NK-92 (cell line): Measurements from ENCODE around the gene PSTPIP1.

Source experiments
- DNase-seq: peaks from one replicate; lab custom pipeline; 2025; ENCODE audit not compliant: unreplicated experiment; lab: John Stamatoyannopoulos, UW

PSTPIP1 gene

DNA sequence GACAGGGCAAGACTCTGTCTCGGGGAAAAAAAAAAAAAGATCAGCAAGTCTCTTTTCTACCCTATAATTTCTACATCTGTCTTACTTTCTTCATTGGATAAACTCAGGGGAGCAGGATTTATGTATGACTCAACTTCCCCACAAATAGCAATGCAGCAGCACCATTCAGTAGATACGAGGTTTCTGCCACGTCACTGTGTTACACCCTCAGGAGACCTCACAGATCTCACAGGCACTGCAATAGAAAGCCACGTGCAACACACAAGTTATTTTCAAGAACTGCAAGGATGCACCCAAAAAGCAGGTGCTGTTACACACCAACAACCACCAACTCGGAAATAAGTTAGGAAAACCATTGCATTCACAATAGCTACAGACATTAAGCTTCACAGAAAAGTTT is 45.7 kb downstream of the PSTPIP1 start:
- no peak for DNase-seq

DNA sequence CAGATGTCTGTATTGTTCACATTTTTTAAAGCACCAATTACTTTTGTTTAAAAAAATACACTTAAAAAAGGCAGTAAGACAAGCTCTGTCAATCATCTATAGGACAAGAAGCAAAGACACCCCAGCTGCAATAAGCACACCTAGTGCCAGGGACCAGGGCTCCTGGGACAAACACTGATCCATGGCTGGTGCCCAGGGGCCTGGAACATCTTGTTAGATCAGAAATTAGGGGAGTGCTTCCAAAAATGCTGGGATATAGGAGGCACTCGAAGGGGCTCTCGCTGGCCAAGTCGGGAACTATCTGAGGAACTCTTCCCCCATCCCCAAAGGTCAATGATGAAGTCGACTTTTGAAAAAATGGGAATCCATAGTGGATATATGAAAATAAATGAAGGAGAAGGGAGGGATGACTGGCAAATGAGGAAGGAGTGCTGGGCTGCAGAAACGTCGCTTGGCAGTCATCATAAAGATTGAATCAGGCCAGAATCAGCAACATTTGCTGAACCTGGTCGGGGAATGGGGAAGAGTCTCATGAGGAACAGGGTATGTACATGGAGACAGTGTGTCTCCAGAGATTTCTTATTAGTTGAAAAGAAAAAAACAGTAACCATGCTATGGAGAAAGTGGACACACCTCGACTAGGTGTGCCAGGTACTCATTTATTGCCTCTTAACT is 47.5 kb downstream of the PSTPIP1 start:
- DNase-seq: no peak

DNA sequence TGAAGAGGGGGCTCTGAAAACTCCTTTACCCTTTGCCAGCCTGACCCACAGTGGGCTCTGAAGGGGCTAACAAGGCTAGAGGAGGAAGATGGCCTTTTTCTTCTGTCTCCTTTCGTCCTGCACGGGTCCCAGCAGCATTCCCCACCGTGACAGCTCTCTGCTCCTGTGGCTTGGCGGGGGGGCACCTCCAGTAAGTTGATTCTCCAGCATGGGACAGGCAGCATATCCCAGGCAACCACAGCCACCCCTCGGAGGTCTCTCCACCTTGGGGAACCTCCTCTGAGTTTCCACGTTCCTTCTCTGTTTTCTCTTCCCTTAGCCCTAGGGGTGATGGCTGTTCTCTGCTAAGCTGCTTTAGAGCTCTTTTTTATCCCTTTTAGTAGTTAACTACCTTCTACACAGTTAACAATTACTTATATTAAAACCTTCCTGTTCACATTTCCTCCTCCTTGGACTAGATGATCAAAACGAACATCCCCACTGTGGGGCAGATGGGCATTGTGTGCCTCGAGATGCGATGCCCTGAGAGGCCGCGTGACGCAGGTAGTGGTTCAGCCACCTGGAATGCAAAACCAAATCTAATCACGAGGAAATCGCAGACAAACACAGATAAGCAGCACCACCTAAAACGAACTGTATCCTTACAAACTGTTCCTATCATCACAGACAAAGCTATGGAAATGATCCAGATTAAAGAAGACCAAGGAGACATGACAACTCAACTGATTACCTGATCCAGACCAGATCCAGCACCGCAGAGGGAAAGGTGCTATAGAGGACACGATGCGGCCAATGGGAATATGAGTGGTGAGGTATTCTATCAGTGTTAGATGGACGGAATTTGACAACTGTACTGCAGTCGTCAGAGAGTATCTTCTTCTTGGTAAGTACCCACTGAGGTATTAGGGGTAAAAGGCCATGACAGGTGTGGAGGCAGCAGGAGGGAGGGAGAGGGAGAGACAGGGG is 48.3 kb downstream of the PSTPIP1 start:
- no peak for DNase-seq

DNA sequence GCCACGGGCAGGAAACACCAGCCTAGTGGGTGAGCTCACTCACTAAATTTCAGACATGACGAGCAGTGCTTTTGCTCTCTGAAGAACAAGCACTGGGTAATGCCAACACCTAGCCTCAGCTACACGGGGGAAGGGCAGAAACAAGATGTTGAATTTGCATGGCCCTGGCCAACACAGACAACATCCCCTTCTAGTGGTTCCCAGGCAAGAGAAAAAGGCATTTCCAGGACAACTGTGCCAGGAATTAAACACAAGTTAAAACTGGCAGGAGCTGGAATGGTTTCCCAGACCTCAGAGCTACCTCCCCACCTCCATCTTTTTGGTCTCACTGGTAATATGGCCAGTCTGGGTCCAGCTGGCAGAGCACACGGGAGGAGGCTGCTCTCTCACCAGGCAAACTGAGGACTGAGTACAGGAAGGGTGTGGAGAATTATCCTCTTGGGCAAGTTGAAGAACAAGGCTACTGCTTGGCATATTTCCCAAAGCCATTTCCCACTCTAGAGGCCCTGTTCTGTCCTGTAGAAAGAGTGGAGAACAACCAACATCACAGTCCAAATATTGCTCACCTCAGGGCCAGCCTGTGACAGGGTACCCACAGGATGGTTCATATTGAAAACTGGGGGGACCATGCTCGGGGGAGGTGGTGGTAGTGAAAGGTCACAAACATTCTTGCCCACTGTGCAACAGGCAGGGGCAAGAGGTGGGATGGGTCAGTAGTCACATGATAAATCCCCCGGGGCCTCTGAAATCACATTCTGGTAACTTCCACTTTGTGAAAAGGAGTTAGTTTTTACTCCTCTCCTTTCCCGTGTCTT is 49.5 kb downstream of the PSTPIP1 start:
- no peak for DNase-seq

DNA sequence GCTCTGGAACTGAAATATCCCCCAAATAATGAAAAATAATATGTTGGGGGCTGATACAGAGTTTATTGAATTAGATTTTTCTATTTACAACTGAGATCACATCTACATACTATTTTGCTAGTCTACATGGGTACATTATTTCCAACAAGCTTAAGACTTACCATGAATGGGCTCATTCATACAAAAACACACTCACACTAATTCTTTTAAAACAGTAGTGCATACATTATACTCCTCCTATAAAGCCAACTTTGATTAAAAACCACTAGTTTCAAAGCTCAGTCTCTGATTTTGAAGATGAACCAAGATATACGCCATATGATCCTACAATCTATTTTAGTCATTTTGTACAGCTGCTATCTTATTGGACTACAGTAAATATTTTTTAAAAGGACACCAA is 51.1 kb downstream of the PSTPIP1 start:
- DNase-seq: no peak

DNA sequence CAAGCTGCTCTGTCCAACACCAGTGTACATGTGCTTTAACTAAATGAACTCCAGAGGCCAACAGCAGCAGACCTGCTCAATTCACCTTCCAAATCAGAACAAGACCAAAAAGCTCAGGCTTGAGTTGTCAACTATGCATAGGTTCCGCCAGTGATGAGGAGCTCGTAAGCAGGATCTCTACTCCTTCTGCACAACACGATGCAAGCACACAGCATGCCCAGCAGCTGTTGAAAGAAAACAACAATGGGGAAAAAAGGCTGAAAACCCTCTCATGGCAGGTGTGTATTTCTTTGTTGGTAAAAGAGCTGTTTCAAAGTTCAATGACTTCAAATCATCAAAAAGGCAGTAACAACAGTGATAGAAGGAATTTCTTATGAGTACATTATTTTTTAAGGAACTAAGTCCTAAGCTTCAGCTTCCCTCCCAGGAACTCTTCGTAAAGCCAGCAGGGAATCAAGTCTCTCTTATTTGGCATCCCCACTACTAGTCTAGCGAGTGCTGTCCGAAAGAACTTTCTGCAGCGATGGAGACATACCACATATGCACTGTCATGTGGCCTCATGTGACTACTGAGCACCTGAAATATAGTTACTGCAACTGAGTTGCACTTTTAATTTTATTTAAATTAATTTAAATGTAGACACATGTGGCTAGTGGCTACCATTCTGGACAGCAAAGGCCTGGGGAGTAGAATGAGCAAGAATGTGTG is 51.9 kb downstream of the PSTPIP1 start:
- no peak for DNase-seq

DNA sequence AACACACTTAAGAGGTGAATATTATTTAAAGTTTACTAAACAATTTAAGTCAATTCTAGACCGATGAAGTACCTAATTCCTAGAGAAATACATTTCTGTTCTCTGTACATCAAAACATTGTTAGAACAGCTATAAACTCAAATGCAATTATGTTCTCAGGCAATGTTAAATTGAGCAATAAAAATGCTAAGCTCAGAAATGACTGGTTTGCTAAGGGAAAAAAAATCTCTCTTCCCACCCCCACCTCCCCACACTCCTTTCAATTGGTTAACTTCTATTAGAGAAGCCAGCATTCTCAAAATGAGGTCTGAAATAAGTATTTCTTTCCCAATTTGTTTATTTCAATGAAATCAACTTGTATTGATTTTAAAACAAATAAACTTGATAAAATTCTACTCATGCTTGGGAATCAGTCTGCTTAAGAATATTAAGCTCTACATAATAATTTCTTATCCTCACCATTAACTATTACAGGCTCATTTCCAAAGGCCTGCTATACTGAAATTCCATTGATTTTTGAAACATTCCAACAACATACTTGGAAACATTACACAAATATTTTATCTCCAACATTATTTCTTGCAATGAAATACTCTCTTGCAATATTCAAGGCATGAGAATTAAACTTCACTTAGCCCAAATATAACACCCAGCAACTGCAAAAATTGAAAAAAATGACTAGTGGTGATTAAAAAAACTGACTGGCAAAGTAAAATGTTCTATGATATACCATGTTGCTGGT is 53.4 kb downstream of the PSTPIP1 start:
- no peak for DNase-seq

DNA sequence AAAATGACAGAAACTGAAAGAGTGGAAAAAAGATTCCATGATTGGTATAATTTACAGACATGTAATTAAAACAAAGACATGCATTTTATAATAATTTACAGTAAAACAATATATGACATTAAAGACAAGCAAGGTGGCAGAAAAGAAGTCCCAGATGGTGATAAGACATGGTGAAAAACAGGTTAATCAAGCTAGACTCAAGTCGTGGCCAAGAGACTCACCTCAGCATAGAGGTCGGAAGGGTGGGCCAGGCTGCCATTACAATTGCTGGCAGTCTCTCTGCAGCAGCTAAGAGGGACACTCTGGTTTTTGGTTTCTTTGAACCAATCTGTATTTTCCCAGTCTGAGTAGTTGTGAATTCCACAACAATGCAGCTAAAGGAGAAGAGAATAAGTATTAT is 57.6 kb downstream of the PSTPIP1 start:
- DNase-seq: no peak

DNA sequence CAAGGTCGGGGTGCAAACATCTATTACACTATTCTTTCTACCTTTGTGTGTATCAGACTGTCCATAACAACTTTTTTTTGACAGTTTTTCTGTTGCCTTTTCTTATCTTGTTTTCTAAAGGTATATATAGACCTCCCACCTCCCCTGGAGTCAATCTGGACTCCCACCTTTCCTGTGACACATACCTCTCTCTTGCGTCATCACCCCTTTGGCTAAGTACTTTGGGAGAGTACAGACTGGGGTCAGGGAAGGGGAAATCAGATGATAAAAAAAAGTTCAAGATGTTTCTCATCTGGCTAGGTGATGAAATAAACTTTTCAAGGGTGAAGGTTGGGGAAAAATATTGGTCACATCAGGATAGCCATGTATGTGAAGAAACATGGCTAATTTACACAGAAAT is 58.8 kb downstream of the PSTPIP1 start:
- DNase-seq: no peak

DNA sequence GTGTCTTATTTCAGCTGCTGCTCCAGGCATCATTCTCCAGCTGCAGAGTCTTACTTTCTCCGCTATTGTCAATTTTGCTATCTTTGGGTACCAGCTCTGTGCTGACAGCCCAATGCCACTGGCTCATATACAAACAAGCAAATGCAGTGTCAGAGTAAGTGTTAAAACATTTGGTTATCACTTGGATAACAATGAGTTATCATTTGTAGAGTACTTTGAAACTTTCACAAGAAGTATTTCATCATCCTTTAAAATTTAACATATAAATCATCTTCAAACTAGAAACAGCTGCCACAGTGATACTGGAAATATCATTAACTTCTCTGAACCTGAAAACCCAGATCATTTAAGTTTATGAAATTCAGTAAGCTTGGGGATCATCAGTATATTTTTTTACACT is 62.1 kb downstream of the PSTPIP1 start:
- no peak for DNase-seq

DNA sequence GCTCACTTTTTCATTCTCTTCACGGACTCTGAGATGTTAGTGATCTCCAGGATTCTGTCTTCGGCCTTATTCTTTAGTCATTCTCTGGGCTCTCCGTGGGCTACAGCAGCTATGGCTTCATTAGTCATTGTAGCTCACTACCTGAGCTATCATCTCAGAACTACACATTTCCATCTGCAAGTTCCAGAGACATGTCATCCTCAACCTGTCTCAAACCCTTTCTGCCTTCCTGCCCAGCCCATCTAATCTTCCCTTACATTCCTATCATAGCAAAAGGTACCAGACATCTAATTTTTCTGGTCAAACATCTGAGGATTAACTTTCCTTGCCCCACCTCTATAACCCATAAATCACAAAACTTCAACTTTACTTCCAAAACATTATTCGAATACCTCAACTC is 62.8 kb downstream of the PSTPIP1 start:
- DNase-seq: no peak

DNA sequence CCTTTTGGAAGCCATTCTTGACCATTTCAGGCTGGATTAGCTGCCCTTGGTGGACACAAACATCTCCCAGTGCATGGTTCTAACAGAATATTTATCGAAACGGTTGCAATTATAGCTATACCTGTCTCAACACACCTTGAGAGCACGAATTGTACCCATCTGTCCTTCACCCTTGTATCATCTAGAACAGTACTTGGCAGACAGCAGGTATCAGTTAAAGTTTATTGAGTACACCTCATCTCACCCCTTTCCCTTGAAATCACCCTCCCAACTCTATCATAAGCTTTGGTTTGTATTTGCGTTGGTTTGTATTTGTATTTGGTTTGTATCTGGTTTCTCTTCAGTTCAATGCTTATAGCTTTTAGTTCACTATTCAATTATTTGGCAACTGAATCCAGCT is 63.5 kb downstream of the PSTPIP1 start:
- no peak for DNase-seq

DNA sequence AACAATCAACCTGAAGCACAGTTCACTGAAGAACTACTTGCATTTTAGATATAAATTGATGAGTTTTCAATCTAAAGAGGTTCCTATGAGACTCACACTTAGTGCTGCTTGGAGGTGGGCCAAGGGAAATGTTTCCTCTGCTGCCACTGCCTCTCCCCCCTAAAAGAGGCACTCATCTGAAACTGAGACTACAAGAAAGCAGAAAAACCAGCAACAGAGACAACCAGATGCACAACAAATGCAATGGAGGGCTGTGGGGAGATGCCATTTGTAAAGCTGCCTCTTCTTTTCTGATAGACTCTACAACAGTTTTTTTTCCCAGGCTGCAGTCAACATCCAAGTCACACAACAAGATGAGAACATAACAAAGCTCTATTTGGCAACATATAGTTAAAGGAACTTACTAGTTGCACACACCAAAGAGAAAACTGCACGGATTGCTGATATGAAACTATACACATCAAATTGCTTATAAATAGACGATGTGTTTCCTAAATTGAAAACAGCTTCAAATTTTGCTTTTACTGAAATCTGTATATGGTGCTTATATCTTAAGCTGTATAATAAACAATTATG is 64.9 kb downstream of the PSTPIP1 start:
- no peak for DNase-seq

DNA sequence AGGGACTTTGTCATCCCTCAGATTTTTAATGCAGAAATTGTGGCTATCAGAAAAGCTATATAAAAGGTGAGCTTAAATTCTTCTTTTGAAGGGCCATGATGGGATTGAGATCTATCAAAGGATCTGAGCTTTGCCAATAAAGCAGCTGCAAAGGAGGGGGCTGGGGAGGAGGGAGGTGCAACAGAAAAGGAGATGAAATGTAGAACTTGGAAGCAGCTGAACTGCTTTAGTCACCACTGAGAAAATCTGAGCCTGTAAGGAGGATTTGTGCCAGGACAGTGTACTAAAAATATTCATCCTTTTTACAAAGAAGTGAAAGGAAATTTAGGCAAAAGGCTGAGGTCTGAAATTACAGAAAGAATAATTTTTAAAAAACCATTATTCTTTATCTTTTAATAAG is 65.6 kb downstream of the PSTPIP1 start:
- no peak for DNase-seq

DNA sequence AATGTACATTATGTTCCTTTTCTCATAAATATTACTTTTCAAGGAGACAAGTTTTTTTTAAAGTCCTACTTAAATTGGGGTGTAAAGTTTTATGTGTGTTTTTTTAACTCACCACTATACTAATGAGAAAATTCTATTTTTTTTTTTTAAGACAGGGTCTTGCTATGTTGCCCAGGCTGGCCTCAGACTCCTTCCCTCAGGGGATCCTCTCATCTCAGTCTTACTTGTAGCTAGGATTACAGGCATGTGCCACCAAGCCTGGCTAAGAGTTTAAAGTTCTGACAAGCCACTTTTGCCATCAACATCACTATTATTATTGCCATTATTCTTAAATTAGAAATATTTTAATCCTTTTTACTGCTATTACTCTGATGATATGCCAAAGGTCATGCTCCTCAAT is 68.3 kb downstream of the PSTPIP1 start:
- no peak for DNase-seq

DNA sequence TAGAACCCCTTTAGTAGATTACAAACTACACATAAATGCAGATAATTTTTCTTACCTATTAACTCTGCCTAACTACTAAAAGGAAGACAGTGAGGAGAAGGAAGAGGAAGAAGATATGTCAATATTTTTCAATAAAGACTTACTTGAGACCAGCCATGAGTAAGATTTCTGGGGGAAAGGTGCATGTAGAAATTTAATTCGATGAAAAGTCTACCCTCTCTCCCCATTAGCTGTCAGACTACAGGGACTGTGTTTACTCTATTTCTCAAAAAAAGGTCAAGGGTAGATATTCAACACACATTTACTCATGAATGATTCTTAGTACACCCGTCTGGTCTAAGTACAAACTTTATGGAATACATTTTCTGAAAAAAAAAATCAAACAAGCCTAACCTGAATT is 69.1 kb downstream of the PSTPIP1 start:
- DNase-seq: no peak

DNA sequence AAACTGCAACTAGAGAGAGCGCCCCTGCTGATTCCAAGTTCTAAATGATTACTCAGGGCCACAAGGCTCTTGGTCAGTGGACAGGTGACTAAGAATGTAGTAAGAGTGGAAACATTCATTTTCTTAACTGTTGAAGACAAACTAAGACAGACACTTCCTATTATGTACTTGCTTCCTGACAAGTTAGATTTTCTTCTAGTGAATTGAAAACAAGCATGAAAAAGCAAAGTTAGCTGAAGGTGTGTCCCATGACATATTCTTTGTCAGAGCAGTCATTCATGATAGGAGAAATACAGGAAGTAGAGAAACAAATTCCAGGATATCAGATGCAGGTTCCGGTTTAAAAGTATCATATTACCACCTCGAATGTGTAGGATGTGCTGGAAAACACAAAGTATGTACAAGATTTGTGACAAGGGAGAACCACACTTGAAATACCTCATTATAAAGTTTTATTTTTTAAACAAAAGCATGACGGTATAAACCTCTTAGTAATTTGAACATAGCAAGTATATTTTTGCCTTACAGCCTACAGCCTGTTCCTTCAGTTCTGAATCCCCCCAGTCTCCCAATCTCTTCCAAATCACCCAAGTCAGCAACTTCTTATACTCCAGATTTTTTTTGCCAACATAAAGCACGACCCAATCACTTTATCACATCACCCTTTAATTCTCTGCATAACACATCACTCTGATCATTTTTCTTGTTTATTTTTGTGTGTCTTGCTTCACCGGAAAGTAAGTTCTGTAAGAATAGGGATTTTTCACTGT is 69.8 kb downstream of the PSTPIP1 start:
- no peak for DNase-seq

DNA sequence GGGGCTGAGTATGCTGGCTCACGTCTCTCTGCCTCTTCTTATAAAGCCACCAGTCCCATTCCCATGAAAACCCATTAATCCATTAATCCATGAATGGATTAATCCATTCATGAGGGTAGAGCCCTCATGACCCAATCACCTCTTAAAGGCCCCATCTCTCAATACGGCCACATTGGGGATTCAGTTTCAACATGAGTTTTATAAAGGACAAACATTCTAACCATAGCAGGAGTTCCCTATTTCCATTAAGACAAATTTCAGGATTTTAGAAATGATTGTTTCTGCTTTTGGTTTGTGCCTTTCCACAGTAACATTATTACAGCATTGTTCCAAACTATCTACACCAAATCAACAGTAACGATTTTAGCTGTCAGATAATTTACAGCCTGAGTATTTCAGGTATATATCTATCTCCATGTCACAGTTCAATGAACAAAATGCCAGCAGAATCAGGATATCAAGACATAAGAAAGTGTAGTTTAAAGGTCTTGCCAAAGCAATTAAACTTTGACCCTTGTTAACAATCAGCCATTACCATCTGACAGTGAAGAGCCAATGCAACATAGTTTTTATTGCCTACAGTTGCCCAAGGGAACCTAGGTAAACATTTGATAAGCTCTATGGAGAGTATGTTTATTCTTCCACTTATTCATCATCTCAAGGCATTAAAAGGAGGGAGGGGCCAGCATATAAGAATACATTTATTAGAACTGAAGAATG is 72.2 kb downstream of the PSTPIP1 start:
- DNase-seq: no peak
